HG03460 (cell line): ENCODE results near the gene MIGA1.

Experiments used
- ATAC-seq: cut with Tn5 transposase; IDR thresholded peaks from one replicate; pipeline ENCODE4 v1.9.1; 2021; ENCODE audit not compliant: unreplicated experiment

The MIGA1 gene

GRCh38 chr1:77846966-77847365, 67.5 kb downstream of the MIGA1 start:
- no peak for ATAC-seq

- ATAC-seq: peak; percentile 43
Measured at GRCh38 chr1:77847621-77848080, 68.2 kb downstream of the MIGA1 start.

GRCh38 chr1:77850082-77850481, 70.6 kb downstream of the MIGA1 start:
- ATAC-seq: no peak

- no peak for ATAC-seq
Measured at GRCh38 chr1:77857552-77857951, 78.1 kb downstream of the MIGA1 start.

- no peak for ATAC-seq
Measured at GRCh38 chr1:77858725-77859124, 79.3 kb downstream of the MIGA1 start.

GRCh38 chr1:77859248-77859647, 79.8 kb downstream of the MIGA1 start:
- ATAC-seq: no peak

- ATAC-seq: no peak
Measured at GRCh38 chr1:77866296-77866695, 86.8 kb downstream of the MIGA1 start.

GRCh38 chr1:77872645-77873044, 93.2 kb downstream of the MIGA1 start:
- no peak for ATAC-seq

GRCh38 chr1:77873461-77873860, 94.0 kb downstream of the MIGA1 start:
- no peak for ATAC-seq

GRCh38 chr1:77874804-77875445, 95.5 kb downstream of the MIGA1 start:
- no peak for ATAC-seq

GRCh38 chr1:77876884-77877283, 97.4 kb downstream of the MIGA1 start:
- no peak for ATAC-seq

- no peak for ATAC-seq
Measured at GRCh38 chr1:77881061-77881460, 101.6 kb downstream of the MIGA1 start.

GRCh38 chr1:77882411-77882810, 103.0 kb downstream of the MIGA1 start:
- no peak for ATAC-seq

GRCh38 chr1:77888081-77888780, 108.8 kb downstream of the MIGA1 start, which contains the start of gene NEXN:
TSS of gene NEXN (plus strand) at chr1:77888624. CDS start at chr1:77916107, 27,483 bp downstream.
- ATAC-seq: peak; percentile 29

- peak; percentile 58 for ATAC-seq
Measured at GRCh38 chr1:77888781-77889642, 109.6 kb downstream of the MIGA1 start.

- no peak for ATAC-seq
Measured at GRCh38 chr1:77889671-77890070, 110.2 kb downstream of the MIGA1 start.

- ATAC-seq: no peak
Measured at GRCh38 chr1:77891200-77891599, 111.8 kb downstream of the MIGA1 start.

GRCh38 chr1:77899647-77900320, 120.3 kb downstream of the MIGA1 start:
- ATAC-seq: no peak

- ATAC-seq: no peak
Measured at GRCh38 chr1:77900687-77901293, 121.3 kb downstream of the MIGA1 start.

- ATAC-seq: no peak
Measured at GRCh38 chr1:77905603-77906002, 126.2 kb downstream of the MIGA1 start.
